Measurements from ENCODE around the gene HSPH1. TPM values are rescaled to one million over a fixed set of nuclear protein-coding genes. Genes with fewer than 3 reads are reported as not detected.

Gene HSPH1
- total and polyA plus RNA-seq, 2 of the 8 experiments (the other 6 are each of a cell fraction or from before 2014, with no cell fraction given): 14.2 to 145 TPM

GRCh38 chr13:31129419-31129818 is 32.3 kb downstream of the HSPH1 start:
- Histone ChIP-seq H3K79me1 (ENCODE audit: low read depth, low read length) (no peaks in the 10 kb centered on the region), H3K4me1 (replicated peaks in 1 of 4; ENCODE audit: control insufficient read depth in 3 of 4, insufficient read depth in 4 of 4, low read length in 3 of 4) (peaks cover 0 to 2% (median 0%) of the 10 kb centered on the region in 4 experiments; a peak in 1 of 7 replicates), H3K56ac (replicated peaks; ENCODE audit: insufficient read length, low read depth, low read length) (no peak overlapping the region), H3K36me3 (ENCODE audit: control insufficient read depth in 2 of 4, insufficient read depth in 4 of 4, low read length in 3 of 4) (no peaks in the 10 kb centered on the region), H2AFZ (ENCODE audit: low read length) (no peak overlapping the region; the same call in 1 of the 2 replicates), H2AK5ac (ENCODE audit: low read depth, low read length) (no peak overlapping the region), H4K8ac (ENCODE audit: extremely low read depth, insufficient read depth, low read length) (no peak overlapping the region), H3K4me3 (ENCODE audit: extremely low read depth in 1 of 4, insufficient read depth in 2 of 4, low read depth in 3 of 4, low read length in 4 of 4) (no peak overlapping the region), H3K4ac (replicated peaks; ENCODE audit: insufficient read length, low read depth, low read length) (no peak overlapping the region), H4K91ac (replicated peaks; ENCODE audit: insufficient read length, low read length) (no peak overlapping the region), H2BK15ac (ENCODE audit: low read length) (no peak overlapping the region), H3K23me2 (ENCODE audit: low read depth, low read length) (no peaks in the 10 kb centered on the region; the same call in 1 of the 2 replicates), H3K14ac (ENCODE audit: insufficient read length) (no peak overlapping the region), H3K9ac (replicated peaks in 1 of 4; ENCODE audit: extremely low read depth in 1 of 4, low read depth in 3 of 4, low read length in 3 of 4) (no peak overlapping the region), H3K23ac (ENCODE audit: insufficient read length) (no peak overlapping the region), H3K27me3 (replicated peaks in 1 of 4; ENCODE audit: control insufficient read depth in 3 of 4, extremely low read depth in 1 of 4, insufficient read depth in 3 of 4, low read length in 3 of 4) (no peaks in the 10 kb centered on the region), H3K4me2 (ENCODE audit: insufficient read depth in 1 of 2, low read depth in 2 of 2, low read length in 2 of 2) (no peak overlapping the region), H3K18ac (ENCODE audit: extremely low read depth, low read length) (no peak overlapping the region), H2BK5ac (ENCODE audit: low read depth, low read length) (no peak overlapping the region; the same call in 1 of the 2 replicates), H2BK120ac (replicated peaks; ENCODE audit: low read depth, low read length) (no peak overlapping the region), H4K20me1 (replicated peaks in 1 of 2; ENCODE audit: control insufficient read depth in 1 of 2, insufficient read depth in 2 of 2, low read length in 2 of 2) (no peaks in the 10 kb centered on the region), H3K27ac (ENCODE audit: low read depth, low read length) (no peak overlapping the region), H3K79me2 (ENCODE audit: control insufficient read depth in 1 of 2, insufficient read depth in 2 of 2, low read length in 2 of 2) (no peaks in the 10 kb centered on the region), H2BK12ac (ENCODE audit: low read depth, low read length) (no peak overlapping the region), H3K9me3 (ENCODE audit: insufficient read depth in 2 of 2, low read depth in 1 of 2, low read length in 1 of 2) (no peaks in the 10 kb centered on the region), H2BK20ac (ENCODE audit: low read length) (no peak overlapping the region), H4K5ac (ENCODE audit: insufficient read length, low read depth, low read length) (no peak overlapping the region)
- DNase-seq (ENCODE audit: low read depth in 1 of 2, low spot score in 2 of 2) (no peak), FAIRE-seq (no peak)
- CTCF ChIA-PET (ENCODE audit: partially characterized antibody): interaction anchor here (1.2 to 1.4 kb wide), 2 partner anchors 81 to 85 kb away, joined by 3 to 5 read pairs; no protein-coding TSS in a partner anchor
- TF ChIP-seq FOSL1 (IDR thresholded peaks at IDR 0.05; ENCODE audit: insufficient read depth, low read depth, low read length) (no peak), SAP30 (IDR thresholded peaks at IDR 0.05; ENCODE audit: insufficient read depth, insufficient replicate concordance, low read length) (no peak), SP1 (IDR thresholded peaks at IDR 0.05; ENCODE audit: low read depth, low read length) (no peak)
- POLR2A ChIA-PET (ENCODE audit: partially characterized antibody): no interaction called here
- WGBS, 2 experiments (ENCODE audit: extremely low coverage in 1 of 2, insufficient coverage in 1 of 2, insufficient read length in 1 of 2, insufficient replicate concordance in 2 of 2, low coverage in 1 of 2, low lambda C conversion rate in 2 of 2, missing lambda C conversion rate in 1 of 2): 70% methylated on average over 8 of the region's 8 CpGs; no CpG with 5 or more reads in 1 of the 2 experiments

Data from H1 (cell line).